GM10847 (cell line): Measurements from ENCODE around the gene CIRBP.
A peak's percentile ranks its signal among the peaks of the same experiment; 100 is the strongest.

Experiments used
- POLR2A ChIP-seq: IDR thresholded peaks from 2 replicates; pipeline ENCODE4 v1.6.1; 2011; ENCODE audit not compliant: insufficient read length; ENCODE audit errors: extremely low read depth

The CIRBP gene

DNA sequence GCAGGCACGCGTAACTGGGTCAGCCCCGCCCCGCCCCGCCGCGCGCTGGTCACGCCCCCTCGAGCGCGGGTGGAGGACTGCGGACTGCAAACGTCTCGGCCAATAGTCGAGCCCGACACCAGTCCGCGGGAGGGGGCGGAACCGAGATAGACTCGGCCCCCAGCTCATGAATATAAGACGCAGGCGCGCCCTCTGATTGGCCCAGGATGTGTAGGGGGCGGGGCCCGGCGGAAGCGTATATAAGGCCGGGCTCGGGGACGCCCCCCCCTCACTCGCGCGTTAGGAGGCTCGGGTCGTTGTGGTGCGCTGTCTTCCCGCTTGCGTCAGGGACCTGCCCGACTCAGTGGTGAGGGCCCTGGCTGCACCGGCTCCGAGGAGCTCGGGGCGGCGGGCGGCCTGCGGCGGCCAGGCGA is at the start of gene CIRBP:
Gene CIRBP (plus strand): TSS at position 268 of the 413 bp plus-strand sequence. CDS start 1,602 bp downstream, outside the sequence.
- TF ChIP-seq POLR2A, result peak; percentile 100

DNA sequence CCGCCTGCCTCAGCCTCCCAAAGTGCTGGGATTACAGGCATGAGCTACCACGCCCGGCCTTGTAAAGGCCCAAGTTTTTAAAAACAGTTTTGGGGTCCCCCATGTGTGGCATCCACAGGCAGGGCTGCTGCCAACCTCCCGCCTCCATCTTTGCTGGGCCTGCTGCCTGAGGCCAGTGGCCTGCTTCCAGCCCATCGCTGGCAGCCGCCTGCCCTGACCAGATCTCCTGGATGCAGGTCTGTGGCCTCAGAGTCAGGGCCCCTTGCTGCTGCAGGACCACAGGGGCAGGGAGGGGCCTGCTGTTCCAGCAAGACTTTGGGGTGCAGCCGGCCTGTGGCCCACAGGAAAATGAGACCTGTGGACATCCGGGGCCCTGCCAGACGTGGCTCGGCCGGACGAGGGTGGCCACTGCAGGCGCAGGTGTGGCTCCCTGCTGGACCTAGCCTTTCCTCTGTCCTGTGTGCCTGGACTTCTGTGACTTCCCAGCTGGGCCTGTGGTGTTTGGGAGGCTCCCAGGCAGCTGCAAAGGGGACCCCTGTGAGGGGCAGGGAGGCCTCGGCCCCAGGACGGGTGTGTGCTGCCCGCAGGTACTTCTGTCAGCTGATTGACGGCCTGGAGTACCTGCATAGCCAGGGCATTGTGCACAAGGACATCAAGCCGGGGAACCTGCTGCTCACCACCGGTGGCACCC is 49.2 kb upstream of the CIRBP start:
- no peak for TF ChIP-seq POLR2A

DNA sequence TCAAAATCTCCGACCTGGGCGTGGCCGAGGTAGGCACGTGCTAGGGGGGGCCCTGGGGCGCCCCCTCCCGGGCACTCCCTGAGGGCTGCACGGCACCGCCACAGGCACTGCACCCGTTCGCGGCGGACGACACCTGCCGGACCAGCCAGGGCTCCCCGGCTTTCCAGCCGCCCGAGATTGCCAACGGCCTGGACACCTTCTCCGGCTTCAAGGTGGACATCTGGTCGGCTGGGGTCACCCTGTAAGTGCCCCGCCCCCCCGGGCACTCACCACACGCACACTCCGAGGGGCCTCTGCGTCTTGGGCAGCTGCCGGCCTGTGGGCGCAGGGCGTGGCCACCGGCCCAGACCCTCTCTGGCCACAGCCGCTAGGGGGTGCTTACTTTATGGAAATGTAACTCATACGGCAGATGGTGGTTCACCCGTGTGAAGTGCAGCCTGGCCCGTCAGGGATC is 48.6 kb upstream of the CIRBP start:
- no peak for TF ChIP-seq POLR2A

DNA sequence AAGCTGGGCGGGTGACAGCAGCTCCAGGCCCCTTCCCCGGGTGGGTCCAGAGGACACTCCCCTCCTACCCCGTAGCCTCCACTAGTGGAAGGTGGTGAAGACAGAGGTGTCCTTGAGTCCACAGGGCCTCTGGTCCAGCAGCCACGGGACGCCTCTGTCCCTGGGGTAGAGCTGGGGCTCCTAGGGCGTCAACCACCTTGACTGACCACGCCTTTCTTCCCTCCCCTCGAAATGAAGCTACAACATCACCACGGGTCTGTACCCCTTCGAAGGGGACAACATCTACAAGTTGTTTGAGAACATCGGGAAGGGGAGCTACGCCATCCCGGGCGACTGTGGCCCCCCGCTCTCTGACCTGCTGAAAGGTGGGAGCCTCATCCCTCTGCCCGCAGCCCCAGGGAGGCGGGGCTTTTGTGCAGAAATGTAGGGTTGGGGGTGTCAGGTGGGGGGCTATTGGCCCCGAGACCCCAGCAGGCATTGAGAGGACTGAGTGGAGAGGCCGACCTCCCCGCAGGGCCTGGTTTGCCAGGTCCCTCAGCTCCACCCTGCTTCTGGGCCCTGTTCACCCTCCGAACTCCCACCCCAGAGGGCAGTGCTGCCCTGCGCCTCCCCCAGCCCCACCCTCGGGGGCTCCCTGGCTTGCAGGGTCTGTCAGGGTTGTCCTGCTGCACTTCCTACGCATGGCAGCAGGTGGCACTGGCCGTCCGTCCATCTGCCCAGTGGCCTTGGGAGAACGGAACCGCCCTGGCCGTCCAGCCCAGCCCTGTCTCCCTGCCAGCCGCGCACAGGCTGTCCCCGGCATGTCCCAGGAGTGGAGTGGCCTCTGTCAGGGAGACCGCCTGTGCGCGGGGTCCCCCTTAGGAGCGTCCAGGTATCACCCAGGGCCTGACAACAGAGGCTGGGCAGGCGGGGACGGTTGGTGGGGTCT is 47.9 kb upstream of the CIRBP start:
- TF ChIP-seq POLR2A, result no peak

DNA sequence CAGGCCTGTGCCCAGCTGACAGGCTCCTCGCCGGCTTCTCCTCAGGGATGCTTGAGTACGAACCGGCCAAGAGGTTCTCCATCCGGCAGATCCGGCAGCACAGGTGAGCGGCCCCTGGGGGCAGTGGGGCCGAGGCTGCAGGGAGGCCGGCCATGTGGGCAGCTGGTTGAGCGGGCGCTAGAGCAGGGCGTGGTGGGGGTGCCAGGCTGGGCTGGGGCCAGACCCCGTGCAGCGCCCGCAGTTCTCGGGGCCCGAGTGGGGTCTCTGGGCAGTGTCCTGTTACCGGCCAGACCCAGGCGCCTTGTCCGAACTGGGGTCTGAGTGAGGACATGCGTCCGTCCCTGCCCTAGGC is 47.3 kb upstream of the CIRBP start:
- TF ChIP-seq POLR2A, result no peak

DNA sequence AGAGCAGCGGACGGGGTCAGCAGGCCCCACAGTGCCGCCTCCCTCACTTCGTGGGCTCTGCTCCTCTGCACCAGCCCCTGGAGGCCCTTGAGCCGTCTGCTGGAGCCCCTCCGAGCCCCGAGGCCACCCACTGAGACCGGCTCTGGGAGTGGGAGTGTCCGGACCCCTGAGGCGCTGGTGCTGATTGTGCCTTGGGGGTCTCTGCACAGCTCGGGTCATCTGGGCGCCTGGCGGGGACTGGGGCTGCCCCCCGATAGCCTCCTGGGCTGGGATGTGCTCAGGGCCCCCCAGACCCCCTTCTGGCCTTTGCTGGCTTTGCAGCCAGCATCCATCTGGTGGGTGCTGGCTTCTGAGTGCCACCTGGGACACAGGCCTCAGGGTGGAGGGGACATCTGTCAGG is 46.7 kb upstream of the CIRBP start:
- no peak for TF ChIP-seq POLR2A

DNA sequence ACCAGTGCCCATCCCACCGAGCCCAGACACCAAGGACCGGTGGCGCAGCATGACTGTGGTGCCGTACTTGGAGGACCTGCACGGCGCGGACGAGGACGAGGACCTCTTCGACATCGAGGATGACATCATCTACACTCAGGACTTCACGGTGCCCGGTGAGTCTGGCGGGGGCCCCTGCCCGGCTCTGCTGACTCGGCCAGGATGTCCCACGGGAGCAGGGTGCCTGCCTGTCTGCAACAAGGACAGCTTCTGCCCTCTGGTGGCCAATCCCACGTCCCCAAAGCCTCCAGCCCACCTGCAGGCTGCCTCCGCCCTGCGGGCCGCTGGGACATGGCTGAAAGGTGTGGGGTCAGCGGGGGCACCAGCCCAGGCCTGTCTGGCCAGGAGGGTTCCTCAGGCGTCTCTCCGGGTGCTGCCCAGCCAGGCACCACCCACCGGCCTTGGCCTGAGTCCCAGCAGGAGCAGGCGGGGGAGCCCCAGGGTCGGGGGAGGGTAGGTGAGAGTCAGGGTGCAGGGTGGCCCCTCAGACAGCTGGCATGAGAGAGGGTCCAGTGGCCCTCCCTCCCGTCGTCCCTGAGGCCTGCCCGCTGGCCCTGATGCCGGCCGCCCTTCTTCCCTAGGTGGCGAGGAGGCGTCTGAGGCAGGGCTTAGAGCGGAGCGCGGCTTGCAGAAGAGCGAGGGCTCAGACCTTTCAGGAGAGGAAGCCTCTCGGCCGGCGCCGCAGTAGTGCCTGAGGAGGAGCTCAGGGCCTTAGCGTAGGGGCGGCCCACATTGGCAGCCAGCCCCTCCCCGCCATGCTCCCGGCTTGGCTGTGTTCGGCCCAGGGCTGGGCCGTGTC is 45.9 kb upstream of the CIRBP start:
- no peak for TF ChIP-seq POLR2A

DNA sequence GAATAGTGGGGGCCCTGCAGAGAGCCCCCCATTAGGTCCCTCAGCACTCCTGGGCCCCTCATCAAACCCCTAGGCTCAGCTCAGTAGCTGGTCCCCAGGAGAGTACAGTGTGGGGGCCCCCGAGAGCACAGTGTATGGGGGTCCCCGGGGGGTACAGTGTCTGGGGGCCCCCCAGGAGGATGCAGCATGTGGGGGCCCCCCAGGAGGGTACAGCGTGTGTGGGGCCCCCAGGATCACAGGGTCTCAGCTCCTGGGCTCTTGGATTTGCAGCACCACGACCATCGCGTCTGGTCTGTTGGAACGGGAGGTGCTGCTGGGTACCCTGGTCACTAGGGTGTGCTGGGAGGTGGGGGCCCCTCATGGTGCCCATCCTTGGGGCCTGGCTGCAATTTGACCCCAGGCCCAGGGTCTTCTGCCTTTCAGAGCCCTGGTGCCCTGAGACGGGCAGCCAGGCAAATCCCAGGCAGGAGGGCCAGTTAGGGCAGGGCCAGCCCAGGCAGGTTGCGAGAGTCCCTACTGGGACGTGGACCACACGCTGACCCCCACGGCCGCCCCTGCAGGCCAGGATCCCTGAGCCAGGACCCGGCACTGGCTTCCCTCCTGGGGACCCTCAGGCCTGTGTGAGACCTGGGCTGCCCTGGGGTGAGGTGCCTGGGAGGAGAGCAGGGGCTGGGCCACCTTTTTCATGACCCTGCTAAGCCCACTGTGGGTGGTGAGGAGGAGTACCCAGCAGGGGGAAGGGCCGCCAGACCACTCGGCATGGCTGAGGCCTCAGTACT is 44.9 kb upstream of the CIRBP start:
- no peak for TF ChIP-seq POLR2A

DNA sequence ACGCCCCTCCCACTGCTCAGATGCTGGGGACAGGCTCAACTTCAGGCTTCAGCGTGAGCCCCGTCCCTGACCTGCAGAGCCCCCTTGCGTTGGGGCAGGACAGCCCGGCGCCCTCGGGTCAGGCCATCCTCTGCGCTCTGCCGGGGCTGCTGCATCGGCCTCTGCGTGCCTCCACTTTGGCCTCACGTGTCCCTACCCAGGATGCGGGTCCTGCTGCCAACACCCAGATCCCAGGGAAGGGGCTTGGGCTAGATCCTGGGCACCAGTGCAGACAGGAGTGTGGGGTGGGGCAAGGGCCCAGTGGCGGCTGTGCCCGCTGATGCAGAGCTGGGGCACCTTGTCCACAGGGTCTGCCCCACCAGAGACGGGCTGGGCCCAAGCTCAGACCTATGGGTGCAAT is 44.3 kb upstream of the CIRBP start:
- no peak for TF ChIP-seq POLR2A

DNA sequence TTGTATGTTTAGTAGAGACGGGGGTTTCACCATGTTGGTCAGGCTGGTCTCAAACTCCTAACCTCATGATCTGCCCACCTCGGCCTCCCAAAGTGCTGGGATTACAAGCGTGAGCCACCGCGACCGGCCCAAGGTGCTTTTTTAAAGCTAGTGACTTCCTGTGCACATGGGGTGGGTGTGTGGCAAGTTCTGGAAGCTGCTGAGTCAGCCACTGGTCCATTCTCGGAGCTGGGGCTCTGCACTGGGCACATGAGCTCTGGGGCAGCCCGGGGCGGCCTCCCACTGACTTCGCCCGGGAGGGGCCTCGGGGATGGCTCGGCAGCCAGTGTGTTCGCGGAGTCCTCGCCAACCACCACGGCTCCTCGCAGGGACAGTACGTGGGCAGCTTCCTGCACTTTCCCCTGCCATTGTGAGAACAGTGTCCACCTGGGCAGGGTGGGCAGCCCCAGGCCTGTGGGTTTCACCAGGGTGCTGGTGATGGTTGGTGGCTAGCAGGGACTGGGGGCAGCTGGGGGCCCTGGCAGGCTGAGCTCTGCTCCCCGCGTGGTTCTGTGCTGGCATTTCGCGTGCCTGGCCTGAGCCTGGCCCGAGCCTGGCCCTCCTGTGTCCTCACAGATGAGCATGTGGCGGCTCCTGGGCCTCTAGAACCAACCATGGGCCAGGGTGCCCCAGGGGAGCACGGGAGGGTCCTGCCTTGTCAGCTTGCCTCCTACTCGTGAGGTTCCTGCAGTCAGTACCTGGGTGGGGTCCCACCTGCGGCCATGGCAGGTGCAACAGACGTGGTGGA is 43.5 kb upstream of the CIRBP start:
- no peak for TF ChIP-seq POLR2A

DNA sequence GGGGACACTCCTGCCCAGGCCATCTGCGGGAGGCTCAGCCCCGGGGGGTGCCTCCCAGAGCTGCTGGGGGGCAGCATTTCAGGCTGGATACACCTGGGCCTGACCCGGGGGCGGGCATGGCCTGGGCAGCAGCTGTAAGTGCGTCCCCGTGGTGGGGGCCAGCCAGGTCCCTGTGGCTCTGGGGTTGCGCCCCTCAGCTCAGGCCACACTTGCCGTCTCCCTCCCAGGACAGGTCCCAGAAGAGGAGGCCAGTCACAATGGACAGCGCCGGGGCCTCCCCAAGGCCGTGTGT is 43.0 kb upstream of the CIRBP start:
- no peak for TF ChIP-seq POLR2A

DNA sequence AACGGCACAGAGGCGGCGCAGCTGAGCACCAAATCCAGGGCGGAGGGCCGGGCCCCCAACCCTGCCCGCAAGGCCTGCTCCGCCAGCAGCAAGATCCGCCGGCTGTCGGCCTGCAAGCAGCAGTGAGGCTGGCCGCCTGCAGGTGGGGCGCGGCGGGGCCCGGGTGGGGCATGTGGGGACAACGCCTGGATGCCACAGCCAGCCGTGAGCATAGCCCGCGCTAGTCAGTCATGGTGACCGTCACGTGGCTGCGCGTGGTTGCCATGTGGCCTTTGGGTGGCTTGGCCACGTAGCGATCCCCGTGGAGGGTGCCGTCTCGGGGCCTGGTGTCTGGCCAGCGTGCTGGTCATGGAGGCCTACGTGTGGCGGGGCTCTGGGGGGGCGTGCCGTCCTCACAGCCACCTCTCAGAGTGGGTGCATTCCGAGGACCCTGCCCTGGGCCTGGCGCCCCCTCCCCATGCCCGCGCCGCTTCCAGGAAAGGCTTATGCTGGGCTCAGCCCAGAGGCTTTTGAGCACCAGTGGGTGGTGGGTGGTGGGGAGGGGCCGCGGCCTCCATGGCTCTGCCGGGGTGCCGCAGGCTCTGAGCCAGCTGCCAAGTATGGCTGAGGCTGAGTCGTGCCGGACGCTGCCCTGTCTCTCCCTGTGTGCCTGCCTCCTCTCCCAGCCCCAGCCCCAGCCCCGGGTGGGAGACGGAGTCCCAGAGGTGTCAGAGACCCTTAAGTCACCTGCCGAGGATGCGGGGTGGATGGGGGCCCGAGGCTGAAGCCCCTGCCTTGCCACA is 42.4 kb upstream of the CIRBP start:
- no peak for TF ChIP-seq POLR2A

DNA sequence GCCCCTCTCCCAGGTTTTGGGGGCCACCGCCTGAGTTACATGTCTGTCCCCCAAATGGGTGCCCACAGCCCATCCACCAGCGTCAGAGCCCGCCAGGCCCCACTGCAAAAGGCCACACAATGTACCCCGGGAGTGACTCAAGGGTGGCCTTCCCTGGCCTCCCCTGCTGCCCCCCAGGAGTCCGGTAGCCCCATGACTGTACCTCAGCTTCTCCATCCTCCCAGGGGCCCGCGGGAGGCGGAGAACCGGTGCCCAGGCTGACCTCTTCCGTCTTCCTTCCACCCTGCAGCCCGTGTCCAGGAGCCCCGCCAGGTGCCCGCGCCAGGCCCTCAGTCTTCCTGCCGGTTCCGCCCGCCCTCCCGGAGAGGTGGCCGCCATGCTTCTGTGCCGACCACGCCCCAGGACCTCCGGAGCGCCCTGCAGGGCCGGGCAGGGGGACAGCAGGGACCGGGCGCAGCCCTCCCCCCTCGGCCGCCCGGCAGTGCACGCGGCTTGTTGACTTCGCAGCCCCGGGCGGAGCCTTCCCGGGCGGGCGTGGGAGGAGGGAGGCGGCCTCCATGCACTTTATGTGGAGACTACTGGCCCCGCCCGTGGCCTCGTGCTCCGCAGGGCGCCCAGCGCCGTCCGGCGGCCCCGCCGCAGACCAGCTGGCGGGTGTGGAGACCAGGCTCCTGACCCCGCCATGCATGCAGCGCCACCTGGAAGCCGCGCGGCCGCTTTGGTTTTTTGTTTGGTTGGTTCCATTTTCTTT is 41.7 kb upstream of the CIRBP start:
- no peak for TF ChIP-seq POLR2A
